HCT116 (cell line): Measurements from ENCODE around the gene DISP2. TPM values are rescaled to one million over a fixed set of nuclear protein-coding genes. Genes with fewer than 3 reads are reported as not detected.

ENCODE experiments used
- ATAC-seq: fragments of 200-7000 bp; cut with Tn5 transposase; 2 replicates; pipeline ENCODE4 v1.9.1; 2020; ENCODE audit warnings: mild to moderate bottlenecking, moderate library complexity
- BruUV-seq: library from RNA; stranded (reverse); fragments of 400-500 nt; replicated peaks from 2 replicates; lab custom pipeline; 2021; lab: Mats Ljungman, UMichigan
- CTCF ChIA-PET: fragments of 300-600 bp; sonication (Branson Sonifier 250); formaldehyde crosslinking; loops from one replicate; lab custom pipeline; 2021; ENCODE audit warnings: antibody characterized with exemption; lab: Charles Lee
- POLR2A ChIA-PET: fragments of 300-600, 350-600 bp; sonication (Branson Sonifier 250); formaldehyde crosslinking; loops from one replicate; lab custom pipeline; 2021; ENCODE audit warnings: antibody characterized with exemption; lab: Charles Lee
- RAD21 ChIA-PET, 2 experiments: fragments of 300-600 bp; sonication (Branson Sonifier 250); formaldehyde crosslinking; loops; one replicate each; lab custom pipeline; 2023; ENCODE audit warnings: low total read pairs in 2 of 2; ENCODE audit not compliant: uncharacterized antibody in 2 of 2, unreplicated experiment in 2 of 2, low non-redundant PET in 1 of 2; lab: Charles Lee
- DNase-seq: peaks from one replicate; pipeline ENCODE4 v3.0.0-alpha.2; 2010; ENCODE audit warnings: low read depth, low spot score
- H2AFZ ChIP-seq: fragments of 200-600 bp; shearing (Covaris generic), sonication (generic); 2 replicates; pipeline ENCODE4 v1.6.1; 2017; ENCODE audit warnings: low read depth, mixed run types, mixed read lengths, antibody characterized with exemption, low read length; ENCODE audit not compliant: poor library complexity, severe bottlenecking
- H3K27ac ChIP-seq: 2 replicates; pipeline ENCODE4 v1.5.1; 2012; ENCODE audit warnings: low read depth, low read length
- H3K27me3 ChIP-seq: fragments of 200-600 bp; sonication (generic); 2 replicates; pipeline ENCODE4 v1.6.1; 2016; ENCODE audit warnings: mixed run types, low read length, mixed read lengths; ENCODE audit not compliant: insufficient read depth
- H3K36me3 ChIP-seq, 2 experiments: fragments of 200-500 bp in 1 of 2; fragments of 200-600 bp in 1 of 2; sonication (Bioruptor generic) in 1 of 2; sonication (generic) in 1 of 2; 2 replicates each; pipeline versions ENCODE4 v1.5.1 to v1.6.1; 2014 to 2016; ENCODE audit warnings: low read length in 2 of 2, inconsistent platforms in 1 of 2, mixed read lengths in 1 of 2, mixed run types in 1 of 2; ENCODE audit not compliant: insufficient read depth in 2 of 2, control insufficient read depth in 1 of 2
- H3K4me1 ChIP-seq, 2 experiments: fragments of 200-600 bp in 1 of 2; sonication (generic) in 1 of 2; 2 replicates each; pipeline versions ENCODE4 v1.5.1 to v1.6.1; 2012 to 2017; ENCODE audit warnings: low read length in 2 of 2, inconsistent platforms in 1 of 2, mild to moderate bottlenecking in 1 of 2, mixed read lengths in 1 of 2, mixed run types in 1 of 2, moderate library complexity in 1 of 2; ENCODE audit not compliant: insufficient read depth in 2 of 2, control insufficient read depth in 1 of 2
- H3K4me2 ChIP-seq: fragments of 200-600 bp; sonication (generic); 2 replicates; pipeline ENCODE4 v1.6.1; 2017; ENCODE audit warnings: mixed run types, low read length, mixed read lengths
- H3K4me3 ChIP-seq, 2 experiments: fragments of 200-600 bp in 1 of 2; sonication (generic) in 1 of 2; replicated peaks in 1 of 2; 2 replicates each; pipeline ENCODE4 v1.5.1; 2011 to 2016; ENCODE audit warnings: low read length in 2 of 2, control low read depth in 1 of 2, low read depth in 1 of 2, mild to moderate bottlenecking in 1 of 2, mixed read lengths in 1 of 2, mixed run types in 1 of 2
- H3K79me2 ChIP-seq: fragments of 200-600 bp; sonication (generic); 2 replicates; pipeline ENCODE4 v1.6.1; 2017; ENCODE audit warnings: mild to moderate bottlenecking, mixed run types, low read length, moderate library complexity, mixed read lengths; ENCODE audit not compliant: insufficient read depth
- H3K9ac ChIP-seq: fragments of 200-600 bp; sonication (generic); 2 replicates; pipeline ENCODE4 v1.6.1; 2016; ENCODE audit warnings: low read length, mixed read lengths
- H3K9me2 ChIP-seq: fragments of 200-600 bp; sonication (generic), shearing (Covaris generic); 2 replicates; pipeline ENCODE4 v1.6.1; 2017; ENCODE audit warnings: mixed run types, mild to moderate bottlenecking, moderate library complexity; ENCODE audit not compliant: insufficient read depth
- H3K9me3 ChIP-seq, 2 experiments: fragments of 200-500 bp in 1 of 2; fragments of 200-600 bp in 1 of 2; sonication (Bioruptor generic) in 1 of 2; sonication (generic) in 1 of 2; 2 replicates each; pipeline ENCODE4 v1.6.1; 2014 to 2017; ENCODE audit warnings: low read length in 2 of 2, mixed read lengths in 2 of 2, inconsistent platforms in 1 of 2, low read depth in 1 of 2, mild to moderate bottlenecking in 1 of 2, mixed run types in 1 of 2, moderate library complexity in 1 of 2; ENCODE audit not compliant: control insufficient read depth in 1 of 2, insufficient read depth in 1 of 2
- H4K20me1 ChIP-seq: fragments of 200-600 bp; sonication (generic), shearing (Covaris generic); 2 replicates; pipeline ENCODE4 v1.6.1; 2017; ENCODE audit warnings: mixed run types, mild to moderate bottlenecking, moderate library complexity; ENCODE audit not compliant: insufficient read depth
- ATF3 ChIP-seq: IDR thresholded peaks from 2 replicates; pipeline ENCODE4 v1.6.1; 2012
- CEBPB ChIP-seq: IDR thresholded peaks from 2 replicates; pipeline ENCODE4 v1.6.1; 2012; ENCODE audit warnings: low read depth
- CTCF ChIP-seq, 3 experiments: fragments of 200-600 bp in 1 of 3; sonication (generic) in 1 of 3; IDR thresholded peaks in 2 of 3; conservative IDR thresholded peaks in 1 of 3; 2 replicates each; pipeline ENCODE4 v1.5.1; 2012 to 2017; ENCODE audit warnings: low read depth in 2 of 3, low read length in 2 of 3, antibody characterized with exemption in 1 of 3, borderline replicate concordance in 1 of 3, control low read depth in 1 of 3, mild to moderate bottlenecking in 1 of 3, mixed read lengths in 1 of 3, mixed run types in 1 of 3, moderate library complexity in 1 of 3; ENCODE audit not compliant: insufficient read depth in 1 of 3
- ELF1 ChIP-seq: IDR thresholded peaks from 2 replicates; pipeline ENCODE4 v1.6.1; 2012; ENCODE audit warnings: low read depth, borderline replicate concordance
- EZH2 ChIP-seq: fragments of 200-600 bp; sonication (generic); IDR thresholded peaks from 2 replicates; pipeline ENCODE4 v1.6.1; 2017; ENCODE audit warnings: antibody characterized with exemption, mixed run types
- EZH2phosphoT487 ChIP-seq: fragments of 200-600 bp; IDR thresholded peaks from 2 replicates; pipeline ENCODE4 v1.6.1; 2018; ENCODE audit warnings: antibody characterized with exemption, borderline replicate concordance
- JUND ChIP-seq: IDR thresholded peaks from 2 replicates; pipeline ENCODE4 v1.6.1; 2012
- MAX ChIP-seq: IDR thresholded peaks from 2 replicates; pipeline ENCODE4 v1.6.1; 2012
- POLR2A ChIP-seq: IDR thresholded peaks from 2 replicates; pipeline ENCODE4 v1.7.0; 2011; ENCODE audit warnings: borderline replicate concordance; ENCODE audit not compliant: insufficient read depth, insufficient read length; ENCODE audit errors: extremely low read depth
- POLR2AphosphoS5 ChIP-seq: IDR thresholded peaks from 2 replicates; pipeline ENCODE4 v1.6.1; 2011; ENCODE audit warnings: mild to moderate bottlenecking, low read depth, low read length, moderate library complexity
- RAD21 ChIP-seq: IDR thresholded peaks from 2 replicates; pipeline ENCODE4 v1.6.1; 2012; ENCODE audit warnings: low read depth, mild to moderate bottlenecking
- SIN3A ChIP-seq: IDR thresholded peaks from 2 replicates; pipeline ENCODE4 v1.6.1; 2012; ENCODE audit warnings: low read depth
- SP1 ChIP-seq: IDR thresholded peaks from 2 replicates; pipeline ENCODE4 v1.6.1; 2012; ENCODE audit warnings: low read depth
- TCF7L2 ChIP-seq: IDR thresholded peaks from 2 replicates; pipeline ENCODE4 v1.7.0; 2011; ENCODE audit warnings: borderline replicate concordance, inconsistent platforms; ENCODE audit not compliant: insufficient read depth, insufficient read length; ENCODE audit errors: extremely low read depth
- YY1 ChIP-seq: IDR thresholded peaks from 2 replicates; pipeline ENCODE4 v1.6.1; 2011; ENCODE audit warnings: low read length, low read depth, moderate library complexity, mild to moderate bottlenecking; ENCODE audit not compliant: insufficient replicate concordance; ENCODE audit errors: extremely low read depth
- ZNF274 ChIP-seq: fragments of 200-500 bp; sonication (Bioruptor generic); IDR thresholded peaks from 2 replicates; pipeline ENCODE4 v1.6.1; 2014; ENCODE audit warnings: mild to moderate bottlenecking, low read depth, low read length, inconsistent platforms
- intact Hi-C: fragments of 100-400 bp; cut with micrococcal nuclease; formaldehyde crosslinking; loops from 2 replicates; pipeline ENCODE4 v1.10.0; 2022
- total RNA-seq: library from RNA; stranded (reverse); gene quantifications from one replicate; pipeline ENCODE4 v1.2.1, GENCODE V29; 2021; ENCODE audit not compliant: unreplicated experiment

The DISP2 gene
- total RNA-seq, 1 experiment from 2014 or later: 3.3 TPM

GRCh38 chr15:40325700-40326099, 32.3 kb upstream of the DISP2 start (continued):
- TF ChIP-seq ATF3 (no peak), EZH2 (no peak)

DNA sequence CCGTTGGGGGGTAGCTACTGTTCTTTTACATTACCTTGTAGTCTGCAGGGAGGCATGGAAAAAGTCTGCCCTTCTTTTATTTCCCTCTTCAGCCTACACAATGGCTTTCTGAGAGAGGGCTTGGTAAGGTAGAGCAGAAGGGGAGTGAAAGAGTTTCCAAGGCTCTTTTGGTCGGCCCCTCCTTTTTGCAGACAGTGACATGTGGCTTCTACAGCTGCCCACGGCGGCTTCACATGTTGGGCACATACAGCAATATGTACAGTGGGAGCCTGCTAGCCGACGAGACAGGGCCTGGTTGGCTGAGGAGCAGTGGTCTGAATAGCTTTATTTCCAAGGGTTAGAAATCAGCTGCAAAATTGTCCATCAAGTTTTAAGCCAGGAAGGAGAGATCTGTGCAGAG, 30.6 kb upstream of the DISP2 start:
- H3K27me3 ChIP-seq: no peaks in the 10 kb centered on the region
- no peak overlapping the region for H3K4me3 ChIP-seq
- BruUV-seq: no TSS peak
- H3K4me1 ChIP-seq: peaks cover 4 to 16% of the 10 kb centered on the region in 2 experiments; a peak in 3 of 4 replicates
- RAD21 ChIA-PET: no interaction called here
- H3K4me2 ChIP-seq: no peak overlapping the region
- CTCF ChIA-PET: interaction anchor here (5.9 kb wide), 1 partner anchor 11 kb away, joined by 55 read pairs; the partner anchor contains the start of gene CCDC9B
- no peak overlapping the region for H3K9ac ChIP-seq
- intact Hi-C loops: no loop called here
- no peak overlapping the region for H3K27ac ChIP-seq
- POLR2A ChIA-PET: interaction anchor here (2.3 kb wide), 1 partner anchor 11 kb away, joined by 6 read pairs; no protein-coding TSS in a partner anchor
- H3K36me3 ChIP-seq: no peaks in the 10 kb centered on the region
- H3K79me2 ChIP-seq: no peaks in the 10 kb centered on the region
- no peaks in the 10 kb centered on the region for H3K9me2 ChIP-seq
- H2AFZ ChIP-seq: no peak overlapping the region
- no peaks in the 10 kb centered on the region for H4K20me1 ChIP-seq
- ATAC-seq (no peak), DNase-seq (no peak)
- H3K9me3 ChIP-seq: no peaks in the 10 kb centered on the region
- no peak for TF ChIP-seq YY1
- no peak for TF ChIP-seq JUND
- TF ChIP-seq CTCF (IDR thresholded peaks at IDR 0.05 in 2 of 3, conservative IDR thresholded peaks at IDR 0.05 in 1 of 3; ENCODE audit: borderline replicate concordance in 1 of 3, insufficient read depth in 1 of 3, low read depth in 2 of 3, low read length in 2 of 3): no peak
- TF ChIP-seq EZH2phosphoT487: no peak
- TF ChIP-seq ZNF274: no peak
- no peak for TF ChIP-seq CEBPB
- TF ChIP-seq POLR2A: no peak
- TF ChIP-seq ELF1: no peak
- no peak for TF ChIP-seq RAD21
- no peak for TF ChIP-seq TCF7L2
- TF ChIP-seq POLR2AphosphoS5: no peak
- no peak for TF ChIP-seq ATF3
- TF ChIP-seq EZH2: no peak
- no peak for TF ChIP-seq SP1
- no peak for TF ChIP-seq SIN3A
- TF ChIP-seq MAX: no peak
